HepG2 (cell line): Measurements from ENCODE around the gene MRPS2.

ENCODE experiments used
- ELF1 ChIP-seq: sonication (generic); formaldehyde crosslinking; IDR thresholded peaks from 2 replicates; pipeline ENCODE4 v1.4.0; 2020; ENCODE audit warnings: missing genetic modification reagents
- MTF1 ChIP-seq: sonication (generic); formaldehyde crosslinking; IDR thresholded peaks from 2 replicates; pipeline ENCODE4 v1.5.0; 2020; ENCODE audit warnings: missing genetic modification reagents
- POLR2A ChIP-seq, 2 experiments: IDR thresholded peaks; 2 replicates each; pipeline ENCODE4 v1.6.1; 2011; ENCODE audit warnings: low read depth in 2 of 2, low read length in 2 of 2, mild to moderate bottlenecking in 1 of 2, moderate library complexity in 1 of 2; ENCODE audit not compliant: insufficient read depth in 1 of 2
- ZBTB34 ChIP-seq: sonication (generic); formaldehyde crosslinking; IDR thresholded peaks from 2 replicates; pipeline ENCODE4 v1.8.0; 2022; ENCODE audit warnings: mild to moderate bottlenecking, missing genetic modification reagents
- ZFP36 ChIP-seq: fragments of 150-350 bp; IDR thresholded peaks from 2 replicates; pipeline ENCODE4 v1.6.1; 2018; ENCODE audit warnings: borderline replicate concordance, low read length, low read depth; ENCODE audit not compliant: partially characterized antibody
- ZNF3 ChIP-seq: IDR thresholded peaks from 2 replicates; pipeline ENCODE4 v1.7.0; 2017; ENCODE audit warnings: inconsistent platforms
- ZNF569 ChIP-seq: sonication (generic); formaldehyde crosslinking; IDR thresholded peaks from 2 replicates; pipeline ENCODE4 v1.5.0; 2020; ENCODE audit warnings: mild to moderate bottlenecking, missing genetic modification reagents, moderate library complexity, borderline replicate concordance

GRCh38 chr9:135552698-135553171, 52.3 kb downstream of the MRPS2 start:
- TF ChIP-seq ELF1 (CRISPR knock-in tag) (no peak), ZNF3 (CRISPR knock-in tag) (no peak), MTF1 (CRISPR knock-in tag) (no peak), ZBTB34 (CRISPR knock-in tag) (no peak), POLR2A (IDR thresholded peaks at IDR 0.05; ENCODE audit: insufficient read depth in 1 of 2, low read depth in 2 of 2, low read length in 2 of 2) (no peak), ZFP36 (no peak), ZNF569 (no peak)
